HepG2 (cell line): ENCODE measurements around the gene EIF1. TPM values are rescaled to one million over a fixed set of nuclear protein-coding genes. Genes with fewer than 3 reads are reported as not detected.

Experiments
- DNMT3B ChIP-seq: conservative IDR thresholded peaks from 2 replicates; pipeline ENCODE4 v1.6.1; 2016; ENCODE audit warnings: missing biosample characterization, control low read depth
- ESRRA ChIP-seq: sonication (generic); formaldehyde crosslinking; IDR thresholded peaks from 2 replicates; pipeline ENCODE4 v1.5.1; 2020; ENCODE audit warnings: mild to moderate bottlenecking, low read depth, missing genetic modification reagents
- FOSL1 ChIP-seq: sonication (generic); formaldehyde crosslinking; IDR thresholded peaks from 2 replicates; pipeline ENCODE4 v1.9.0; 2021; ENCODE audit warnings: missing genetic modification reagents, borderline replicate concordance
- HNRNPK ChIP-seq: fragments of 200-400 bp; formaldehyde crosslinking; IDR thresholded peaks from 2 replicates; pipeline ENCODE4 v1.6.1; 2018; ENCODE audit warnings: low read length, low read depth, moderate library complexity, mild to moderate bottlenecking; ENCODE audit not compliant: poor library complexity, severe bottlenecking
- IRX3 ChIP-seq: sonication (generic); formaldehyde crosslinking; IDR thresholded peaks from 2 replicates; pipeline ENCODE4 v1.8.1; 2023; ENCODE audit warnings: mild to moderate bottlenecking, low read depth, missing genetic modification reagents, borderline replicate concordance
- KLF15 ChIP-seq: sonication (generic); formaldehyde crosslinking; IDR thresholded peaks from 2 replicates; pipeline ENCODE4 v1.8.1; 2023; ENCODE audit warnings: borderline replicate concordance, mild to moderate bottlenecking, inconsistent platforms, missing genetic modification reagents, mixed read lengths
- NCOA2 ChIP-seq: sonication (generic); formaldehyde crosslinking; IDR thresholded peaks from 2 replicates; pipeline ENCODE4 v1.8.0; 2022; ENCODE audit warnings: inconsistent platforms
- NFIB ChIP-seq: sonication (generic); formaldehyde crosslinking; IDR thresholded peaks from 2 replicates; pipeline ENCODE4 v1.9.0; 2021; ENCODE audit warnings: missing genetic modification reagents, mild to moderate bottlenecking, borderline replicate concordance
- NR2F2 ChIP-seq: IDR thresholded peaks from 2 replicates; pipeline ENCODE4 v1.6.1; 2012; ENCODE audit warnings: low read depth, inconsistent platforms, borderline replicate concordance
- SSRP1 ChIP-seq: IDR thresholded peaks from 2 replicates; pipeline ENCODE4 v1.6.1; 2016; ENCODE audit warnings: control low read depth
- TARDBP ChIP-seq: sonication (generic); formaldehyde crosslinking; IDR thresholded peaks from 2 replicates; pipeline ENCODE4 v1.8.0; 2022; ENCODE audit warnings: mild to moderate bottlenecking, missing genetic modification reagents
- ZFP41 ChIP-seq: sonication (generic); formaldehyde crosslinking; IDR thresholded peaks from 2 replicates; pipeline ENCODE4 v1.4.0; 2020; ENCODE audit warnings: mild to moderate bottlenecking, missing genetic modification reagents, borderline replicate concordance
- ZGPAT ChIP-seq: IDR thresholded peaks from 2 replicates; pipeline ENCODE4 v1.6.1; 2016; ENCODE audit warnings: mild to moderate bottlenecking
- ZNF224 ChIP-seq: sonication (generic); formaldehyde crosslinking; IDR thresholded peaks from 2 replicates; pipeline ENCODE4 v1.5.0; 2020; ENCODE audit warnings: mild to moderate bottlenecking, missing genetic modification reagents
- ZNF737 ChIP-seq: sonication (generic); formaldehyde crosslinking; IDR thresholded peaks from 2 replicates; pipeline ENCODE4 v1.5.0; 2020; ENCODE audit warnings: missing genetic modification reagents, mild to moderate bottlenecking, borderline replicate concordance
- ZNF773 ChIP-seq: sonication (generic); formaldehyde crosslinking; IDR thresholded peaks from 2 replicates; pipeline ENCODE4 v1.4.0; 2020; ENCODE audit warnings: missing genetic modification reagents, borderline replicate concordance
- ZNF850 ChIP-seq: sonication (generic); formaldehyde crosslinking; conservative IDR thresholded peaks from 2 replicates; pipeline ENCODE4 v1.9.0; 2021; ENCODE audit warnings: mild to moderate bottlenecking, missing genetic modification reagents
- ZNF891 ChIP-seq: sonication (generic); formaldehyde crosslinking; IDR thresholded peaks from 2 replicates; pipeline ENCODE4 v1.5.0; 2020; ENCODE audit warnings: mild to moderate bottlenecking, missing genetic modification reagents
- polyA plus RNA-seq, 8 experiments: library from polyadenylated mRNA; depleted of rRNA in 3 of 8; stranded (reverse) in 7 of 8; unstranded in 1 of 8; fragments of >200 nt; fragmentation: Illumina TruSeq in 4 of 8; extraction: Trizol in 4 of 8; gene quantifications; 2 replicates each; pipeline versions ENCODE4 v1.2.1 to v1.2.3, GENCODE V29; 2011 to 2016; ENCODE audit warnings: low read depth in 4 of 8, missing spikeins in 1 of 8, mixed read lengths in 1 of 8; ENCODE audit not compliant: insufficient read depth in 1 of 8
- total RNA-seq, 5 experiments: library from RNA; depleted of rRNA; stranded (reverse); fragments of >200 nt; fragmentation: Illumina TruSeq; extraction: Trizol; gene quantifications; 2 replicates each; pipeline ENCODE4 v1.2.3, GENCODE V29; 2016; ENCODE audit warnings: low read depth in 1 of 5
- TF ChIP-seq, protein P1 (sequence below): sonication (generic); formaldehyde crosslinking; IDR thresholded peaks from 2 replicates; pipeline ENCODE4 v1.5.0; 2020; ENCODE audit warnings: mild to moderate bottlenecking, missing genetic modification reagents
- TF ChIP-seq, protein P2 (sequence below): IDR thresholded peaks from 2 replicates; pipeline ENCODE4 v1.6.1; 2018; ENCODE audit warnings: missing genetic modification reagents
- TF ChIP-seq, protein P3 (sequence below): sonication (generic); formaldehyde crosslinking; IDR thresholded peaks from 2 replicates; pipeline ENCODE4 v1.8.0; 2022; ENCODE audit warnings: missing genetic modification reagents, mild to moderate bottlenecking, inconsistent platforms, borderline replicate concordance
- TF ChIP-seq, protein P4 (sequence below): sonication (generic); formaldehyde crosslinking; IDR thresholded peaks from 2 replicates; pipeline ENCODE4 v1.4.0; 2020; ENCODE audit warnings: missing genetic modification reagents

The EIF1 gene
- total and polyA plus RNA-seq, 2 of the 13 experiments (the other 11 are each of a cell fraction or from before 2014, with no cell fraction given), result 147 to 517 TPM

- TF ChIP-seq, protein P1, sequence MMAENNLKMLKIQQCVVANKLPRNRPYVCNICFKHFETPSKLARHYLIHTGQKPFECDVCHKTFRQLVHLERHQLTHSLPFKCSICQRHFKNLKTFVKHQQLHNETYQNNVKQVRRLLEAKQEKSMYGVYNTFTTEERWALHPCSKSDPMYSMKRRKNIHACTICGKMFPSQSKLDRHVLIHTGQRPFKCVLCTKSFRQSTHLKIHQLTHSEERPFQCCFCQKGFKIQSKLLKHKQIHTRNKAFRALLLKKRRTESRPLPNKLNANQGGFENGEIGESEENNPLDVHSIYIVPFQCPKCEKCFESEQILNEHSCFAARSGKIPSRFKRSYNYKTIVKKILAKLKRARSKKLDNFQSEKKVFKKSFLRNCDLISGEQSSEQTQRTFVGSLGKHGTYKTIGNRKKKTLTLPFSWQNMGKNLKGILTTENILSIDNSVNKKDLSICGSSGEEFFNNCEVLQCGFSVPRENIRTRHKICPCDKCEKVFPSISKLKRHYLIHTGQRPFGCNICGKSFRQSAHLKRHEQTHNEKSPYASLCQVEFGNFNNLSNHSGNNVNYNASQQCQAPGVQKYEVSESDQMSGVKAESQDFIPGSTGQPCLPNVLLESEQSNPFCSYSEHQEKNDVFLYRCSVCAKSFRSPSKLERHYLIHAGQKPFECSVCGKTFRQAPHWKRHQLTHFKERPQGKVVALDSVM (CRISPR knock-in tag), result no peak
- TF ChIP-seq SSRP1 (CRISPR knock-in tag) (no peak), NFIB (CRISPR knock-in tag) (no peak), FOSL1 (no peak), ZNF850 (CRISPR knock-in tag) (no peak), ESRRA (CRISPR knock-in tag) (no peak), TARDBP (CRISPR knock-in tag) (no peak), ZNF891 (CRISPR knock-in tag) (no peak), NR2F2 (no peak), ZGPAT (peak; percentile 47), HNRNPK (peak; percentile 8), ZNF773 (CRISPR knock-in tag) (no peak), IRX3 (CRISPR knock-in tag) (peak; percentile 54; the same call in 1 of the 2 replicates), ZNF737 (CRISPR knock-in tag) (peak; percentile 28; the same call in 1 of the 2 replicates), DNMT3B (CRISPR knock-in tag) (no peak), KLF15 (CRISPR knock-in tag) (no peak), ZFP41 (no peak), NCOA2 (0 out of 2 replicates have a peak, but pooled peaks have one; percentile 13), ZNF224 (CRISPR knock-in tag) (peak; percentile 14; the same call in 1 of the 2 replicates)
- TF ChIP-seq, protein P2, sequence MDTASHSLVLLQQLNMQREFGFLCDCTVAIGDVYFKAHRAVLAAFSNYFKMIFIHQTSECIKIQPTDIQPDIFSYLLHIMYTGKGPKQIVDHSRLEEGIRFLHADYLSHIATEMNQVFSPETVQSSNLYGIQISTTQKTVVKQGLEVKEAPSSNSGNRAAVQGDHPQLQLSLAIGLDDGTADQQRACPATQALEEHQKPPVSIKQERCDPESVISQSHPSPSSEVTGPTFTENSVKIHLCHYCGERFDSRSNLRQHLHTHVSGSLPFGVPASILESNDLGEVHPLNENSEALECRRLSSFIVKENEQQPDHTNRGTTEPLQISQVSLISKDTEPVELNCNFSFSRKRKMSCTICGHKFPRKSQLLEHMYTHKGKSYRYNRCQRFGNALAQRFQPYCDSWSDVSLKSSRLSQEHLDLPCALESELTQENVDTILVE, result no peak; the same call in 1 of the 2 replicates
- TF ChIP-seq, protein P3, sequence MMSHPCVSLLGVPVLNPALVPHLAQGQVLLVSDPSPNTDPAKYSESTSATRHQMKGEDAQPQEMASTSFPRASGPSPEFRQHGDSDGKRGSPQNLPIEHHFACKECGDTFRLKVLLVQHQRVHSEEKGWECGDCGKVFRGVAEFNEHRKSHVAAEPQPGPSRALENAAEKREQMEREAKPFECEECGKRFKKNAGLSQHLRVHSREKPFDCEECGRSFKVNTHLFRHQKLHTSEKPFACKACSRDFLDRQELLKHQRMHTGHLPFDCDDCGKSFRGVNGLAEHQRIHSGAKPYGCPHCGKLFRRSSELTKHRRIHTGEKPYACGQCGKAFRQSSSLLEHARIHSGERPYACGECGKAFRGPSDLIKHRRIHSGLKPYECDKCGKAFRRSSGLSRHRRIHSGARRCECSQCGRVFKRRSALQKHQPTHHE (CRISPR knock-in tag), result no peak
- TF ChIP-seq, protein P4, sequence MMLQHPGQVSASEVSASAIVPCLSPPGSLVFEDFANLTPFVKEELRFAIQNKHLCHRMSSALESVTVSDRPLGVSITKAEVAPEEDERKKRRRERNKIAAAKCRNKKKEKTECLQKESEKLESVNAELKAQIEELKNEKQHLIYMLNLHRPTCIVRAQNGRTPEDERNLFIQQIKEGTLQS (CRISPR knock-in tag), result no peak
Measured at GRCh38 chr17:41734139-41734948, 45.7 kb downstream of the EIF1 start, which contains the start of gene HAP1 (continued).
